Stimulated activated naive CD4-positive, alpha-beta T cell treated with Interleukin-2 at 50 U/mL for 16 hours (primary cell): ENCODE results near the gene GFRA4.

ENCODE experiments used
- DNase-seq: peaks from one replicate; lab custom pipeline; 2025; lab: John Stamatoyannopoulos, UW

Gene GFRA4

GRCh38 chr20:3652676-3653596 is 10.3 kb downstream of the GFRA4 start:
- DNase-seq, result no peak

GRCh38 chr20:3652221-3652620 is 11.0 kb downstream of the GFRA4 start:
- DNase-seq, result no peak

- no peak for DNase-seq
Measured at GRCh38 chr20:3651204-3651962, 11.8 kb downstream of the GFRA4 start.

GRCh38 chr20:3648951-3649350 is 14.2 kb downstream of the GFRA4 start:
- no peak for DNase-seq

GRCh38 chr20:3647473-3647872 is 15.7 kb downstream of the GFRA4 start:
- no peak for DNase-seq

- DNase-seq, result no peak
Measured at GRCh38 chr20:3646651-3647050, 16.5 kb downstream of the GFRA4 start.

GRCh38 chr20:3646067-3646440 is 17.1 kb downstream of the GFRA4 start:
- DNase-seq, result no peak

GRCh38 chr20:3645309-3646066 is 17.7 kb downstream of the GFRA4 start:
- no peak for DNase-seq

GRCh38 chr20:3640259-3640658 is 22.9 kb downstream of the GFRA4 start:
- DNase-seq, result no peak

- no peak for DNase-seq
Measured at GRCh38 chr20:3635346-3635745, 27.9 kb downstream of the GFRA4 start.

- DNase-seq, result no peak
Measured at GRCh38 chr20:3633913-3634478, 29.2 kb downstream of the GFRA4 start.

GRCh38 chr20:3632311-3633004 is 30.7 kb downstream of the GFRA4 start:
- DNase-seq, result no peak

- no peak for DNase-seq
Measured at GRCh38 chr20:3631534-3631933, 31.7 kb downstream of the GFRA4 start.

GRCh38 chr20:3630429-3630828 is 32.8 kb downstream of the GFRA4 start:
- no peak for DNase-seq

GRCh38 chr20:3629893-3630292 is 33.3 kb downstream of the GFRA4 start:
- no peak for DNase-seq

- no peak for DNase-seq
Measured at GRCh38 chr20:3628502-3629314, 34.5 kb downstream of the GFRA4 start.

GRCh38 chr20:3627476-3627875 is 35.7 kb downstream of the GFRA4 start:
- no peak for DNase-seq

GRCh38 chr20:3622406-3622805 is 40.8 kb downstream of the GFRA4 start:
- no peak for DNase-seq

- DNase-seq, result no peak
Measured at GRCh38 chr20:3621111-3621510, 42.1 kb downstream of the GFRA4 start.

- no peak for DNase-seq
Measured at GRCh38 chr20:3616250-3616649, 46.9 kb downstream of the GFRA4 start.
